Measurements from ENCODE around the gene EIF2B4. TPM values are rescaled to one million over a fixed set of nuclear protein-coding genes. Genes with fewer than 3 reads are reported as not detected.

EIF2B4 gene
- total and polyA plus RNA-seq, 2 experiments from 2014 or later = 51.4 to 64.0 TPM

- peak; percentile 37 for DNase-seq (ENCODE audit: low spot score)
- H3K4me1 ChIP-seq (ENCODE audit: insufficient read depth) = peaks cover 14% of the 10 kb centered on the region
- H3K36me3 ChIP-seq (ENCODE audit: insufficient read depth) = peaks cover 18% of the 10 kb centered on the region
- H3K4me2 ChIP-seq = peak overlapping the region; percentile 99
- ATAC-seq = peak; percentile 5; the same call in 2 of the 3 replicates
- H3K27me3 ChIP-seq (ENCODE audit: insufficient read depth) = no peaks in the 10 kb centered on the region
- Mint-ChIP-seq H3K36me3 (ENCODE audit: low read depth) (peaks cover 32% of the 10 kb centered on the region), H3K27me3 (ENCODE audit: insufficient read depth, low read depth, poor library complexity) (peaks cover 4% of the 10 kb centered on the region), H3K9me3 (no peaks in the 10 kb centered on the region), H3K27ac (peak overlapping the region; percentile 99), H3K4me1 (peaks cover 10% of the 10 kb centered on the region), H3K4me3 (peak overlapping the region; percentile 98)
- H3F3A ChIP-seq (replicated peaks; ENCODE audit: low read depth) = peaks cover 21% of the 10 kb centered on the region; the same call in 1 of the 2 replicates
- TF ChIP-seq JUNB (IDR thresholded peaks at IDR 0.05; ENCODE audit: unreplicated experiment) (no peak), NANOG (IDR thresholded peaks at IDR 0.05; ENCODE audit: borderline replicate concordance) (no peak), ETS1 (IDR thresholded peaks at IDR 0.05) (no peak), REST (IDR thresholded peaks at IDR 0.05; ENCODE audit: unreplicated experiment) (no peak), ZNF462 (CRISPR knock-in tag; IDR thresholded peaks at IDR 0.05) (no peak), ZNF114 (CRISPR knock-in tag; IDR thresholded peaks at IDR 0.05) (no peak), ZNF331 (CRISPR knock-in tag; IDR thresholded peaks at IDR 0.05; ENCODE audit: low read depth) (no peak), POLR2AphosphoS5 (IDR thresholded peaks at IDR 0.05; ENCODE audit: low read depth) (no peak), EZH2phosphoT487 (IDR thresholded peaks at IDR 0.05; ENCODE audit: unreplicated experiment) (no peak), CREB1 (CRISPR knock-in tag; IDR thresholded peaks at IDR 0.05; ENCODE audit: low read depth) (no peak), CTCF (conservative IDR thresholded peaks at IDR 0.05; ENCODE audit: low read depth in 2 of 2) (no peak), STAT1 (IDR thresholded peaks at IDR 0.05; ENCODE audit: unreplicated experiment) (no peak), EZH2 (IDR thresholded peaks at IDR 0.05; ENCODE audit: low read depth, unreplicated experiment) (no peak)
- H2AFZ ChIP-seq = peak overlapping the region; percentile 66
- peaks cover 5% of the 10 kb centered on the region for H3K79me2 ChIP-seq (replicated peaks; ENCODE audit: insufficient read depth)
- peak overlapping the region; percentile 99 for H3K4me3 ChIP-seq
- no peaks in the 10 kb centered on the region for H3K9me2 ChIP-seq (ENCODE audit: insufficient read depth)
- no peaks in the 10 kb centered on the region for H4K20me1 ChIP-seq (replicated peaks; ENCODE audit: insufficient read depth)
- H3K27ac ChIP-seq (ENCODE audit: low read depth) = peak overlapping the region; percentile 95
Observed at GRCh38 chr2:27323596-27324285, 46.4 kb downstream of the EIF2B4 start.

Data from GM23338 (cell line).